T-helper 2 cell treated with Interferon-gamma antibody and Interleukin-4, amounts not matched to agents 5 μg/mL and 100 μg/mL, for 36 hours (primary cell): ENCODE measurements around the gene SH2D2A.

Source experiments
- DNase-seq: peaks from one replicate; pipeline ENCODE4 v3.0.0; 2021; ENCODE audit warnings: low spot score
- H3K27ac Mint-ChIP-seq: one replicate; pipeline ENCODE4 v1.8.0; 2021; ENCODE audit warnings: mild to moderate bottlenecking, mixed read lengths
- H3K27me3 Mint-ChIP-seq: one replicate; pipeline ENCODE4 v1.8.0; 2021; ENCODE audit warnings: low read depth, mixed read lengths
- H3K36me3 Mint-ChIP-seq: one replicate; pipeline ENCODE4 v1.8.0; 2021; ENCODE audit warnings: low read depth, mixed read lengths
- H3K4me1 Mint-ChIP-seq: one replicate; pipeline ENCODE4 v1.8.0; 2021; ENCODE audit warnings: low read depth, mixed read lengths
- H3K4me3 Mint-ChIP-seq: one replicate; pipeline ENCODE4 v1.8.0; 2022; ENCODE audit warnings: mild to moderate bottlenecking, moderate library complexity, mixed read lengths
- H3K9me3 Mint-ChIP-seq: one replicate; pipeline ENCODE4 v1.8.0; 2021; ENCODE audit warnings: mixed read lengths

SH2D2A gene

GRCh38 chr1:156823210-156823790 lies 6.7 kb upstream of the SH2D2A start:
- Mint-ChIP-seq H3K27ac (no peak overlapping the region), H3K9me3 (no peaks in the 10 kb centered on the region), H3K27me3 (no peaks in the 10 kb centered on the region), H3K4me1 (peaks cover 21% of the 10 kb centered on the region), H3K36me3 (no peaks in the 10 kb centered on the region), H3K4me3 (no peak overlapping the region)
- no peak for DNase-seq

- H3K9me3 Mint-ChIP-seq, result no peaks in the 10 kb centered on the region
- no peak overlapping the region for H3K4me3 Mint-ChIP-seq
- H3K36me3 Mint-ChIP-seq, result no peaks in the 10 kb centered on the region
- no peak for DNase-seq
- H3K4me1 Mint-ChIP-seq, result peaks cover 24% of the 10 kb centered on the region
- H3K27ac Mint-ChIP-seq, result no peak overlapping the region
- no peaks in the 10 kb centered on the region for H3K27me3 Mint-ChIP-seq
These were observed 6.0 kb upstream of the SH2D2A start for GRCh38 chr1:156822680-156823079.

- peaks cover 28% of the 10 kb centered on the region for H3K4me1 Mint-ChIP-seq
- no peaks in the 10 kb centered on the region for H3K9me3 Mint-ChIP-seq
- DNase-seq, result peak; percentile 79
- H3K4me3 Mint-ChIP-seq, result no peak overlapping the region
- no peaks in the 10 kb centered on the region for H3K36me3 Mint-ChIP-seq
- H3K27ac Mint-ChIP-seq, result no peak overlapping the region
- H3K27me3 Mint-ChIP-seq, result no peaks in the 10 kb centered on the region
These were observed 5.2 kb upstream of the SH2D2A start for GRCh38 chr1:156821801-156822200.

- H3K27ac Mint-ChIP-seq, result peak overlapping the region; percentile 100
- no peaks in the 10 kb centered on the region for H3K9me3 Mint-ChIP-seq
- no peaks in the 10 kb centered on the region for H3K27me3 Mint-ChIP-seq
- H3K4me1 Mint-ChIP-seq, result peaks cover 55% of the 10 kb centered on the region
- no peak for DNase-seq
- H3K4me3 Mint-ChIP-seq, result peak overlapping the region; percentile 93
- peaks cover 40% of the 10 kb centered on the region for H3K36me3 Mint-ChIP-seq
These were observed 656 bp downstream of the SH2D2A start for GRCh38 chr1:156815961-156816422.

- H3K27me3 Mint-ChIP-seq, result no peaks in the 10 kb centered on the region
- peaks cover 42% of the 10 kb centered on the region for H3K36me3 Mint-ChIP-seq
- peaks cover 52% of the 10 kb centered on the region for H3K4me1 Mint-ChIP-seq
- H3K9me3 Mint-ChIP-seq, result no peaks in the 10 kb centered on the region
- peak overlapping the region; percentile 100 for H3K27ac Mint-ChIP-seq
- no peak for DNase-seq
- peak overlapping the region; percentile 93 for H3K4me3 Mint-ChIP-seq
These were observed 1.3 kb downstream of the SH2D2A start for GRCh38 chr1:156815307-156815826.

- no peaks in the 10 kb centered on the region for H3K27me3 Mint-ChIP-seq
- peak overlapping the region; percentile 100 for H3K27ac Mint-ChIP-seq
- peak; percentile 51 for DNase-seq
- H3K4me1 Mint-ChIP-seq, result peaks cover 51% of the 10 kb centered on the region
- H3K9me3 Mint-ChIP-seq, result no peaks in the 10 kb centered on the region
- peak overlapping the region; percentile 93 for H3K4me3 Mint-ChIP-seq
- H3K36me3 Mint-ChIP-seq, result peaks cover 43% of the 10 kb centered on the region
These were observed 1.9 kb downstream of the SH2D2A start for GRCh38 chr1:156814571-156815260.

GRCh38 chr1:156813750-156814570 lies 2.7 kb downstream of the SH2D2A start:
- H3K9me3 Mint-ChIP-seq, result no peaks in the 10 kb centered on the region
- peaks cover 48% of the 10 kb centered on the region for H3K36me3 Mint-ChIP-seq
- DNase-seq, result peak; percentile 65
- H3K27ac Mint-ChIP-seq, result peak overlapping the region; percentile 100
- peak overlapping the region; percentile 93 for H3K4me3 Mint-ChIP-seq
- peaks cover 56% of the 10 kb centered on the region for H3K4me1 Mint-ChIP-seq
- no peaks in the 10 kb centered on the region for H3K27me3 Mint-ChIP-seq

GRCh38 chr1:156813298-156813697 lies 3.4 kb downstream of the SH2D2A start:
- peak overlapping the region; percentile 93 for H3K4me3 Mint-ChIP-seq
- H3K27me3 Mint-ChIP-seq, result no peaks in the 10 kb centered on the region
- no peaks in the 10 kb centered on the region for H3K9me3 Mint-ChIP-seq
- no peak for DNase-seq
- peak overlapping the region; percentile 100 for H3K27ac Mint-ChIP-seq
- peaks cover 59% of the 10 kb centered on the region for H3K4me1 Mint-ChIP-seq
- peaks cover 50% of the 10 kb centered on the region for H3K36me3 Mint-ChIP-seq

- peak overlapping the region; percentile 100 for H3K27ac Mint-ChIP-seq
- peak overlapping the region; percentile 93 for H3K4me3 Mint-ChIP-seq
- no peaks in the 10 kb centered on the region for H3K9me3 Mint-ChIP-seq
- no peaks in the 10 kb centered on the region for H3K27me3 Mint-ChIP-seq
- no peak for DNase-seq
- H3K4me1 Mint-ChIP-seq, result peaks cover 64% of the 10 kb centered on the region
- peaks cover 59% of the 10 kb centered on the region for H3K36me3 Mint-ChIP-seq
These were observed 4.2 kb downstream of the SH2D2A start for GRCh38 chr1:156812293-156812990.

GRCh38 chr1:156811168-156811567 lies 5.5 kb downstream of the SH2D2A start:
- Mint-ChIP-seq H3K4me1 (peaks cover 64% of the 10 kb centered on the region), H3K27me3 (no peaks in the 10 kb centered on the region), H3K36me3 (peaks cover 66% of the 10 kb centered on the region), H3K4me3 (no peak overlapping the region), H3K27ac (peak overlapping the region; percentile 100), H3K9me3 (no peaks in the 10 kb centered on the region)
- DNase-seq, result no peak

- no peaks in the 10 kb centered on the region for H3K27me3 Mint-ChIP-seq
- peaks cover 58% of the 10 kb centered on the region for H3K4me1 Mint-ChIP-seq
- no peak for DNase-seq
- H3K36me3 Mint-ChIP-seq, result peaks cover 62% of the 10 kb centered on the region
- H3K9me3 Mint-ChIP-seq, result no peaks in the 10 kb centered on the region
- no peak overlapping the region for H3K4me3 Mint-ChIP-seq
- H3K27ac Mint-ChIP-seq, result no peak overlapping the region
These were observed 6.8 kb downstream of the SH2D2A start for GRCh38 chr1:156809711-156810366.

- no peak for DNase-seq
- peak overlapping the region; percentile 67 for H3K27ac Mint-ChIP-seq
- no peak overlapping the region for H3K4me3 Mint-ChIP-seq
- H3K27me3 Mint-ChIP-seq, result no peaks in the 10 kb centered on the region
- no peaks in the 10 kb centered on the region for H3K9me3 Mint-ChIP-seq
- peaks cover 57% of the 10 kb centered on the region for H3K36me3 Mint-ChIP-seq
- peaks cover 53% of the 10 kb centered on the region for H3K4me1 Mint-ChIP-seq
These were observed 7.4 kb downstream of the SH2D2A start for GRCh38 chr1:156809281-156809680.
